Measurements from ENCODE around the gene INSM1.

DNA sequence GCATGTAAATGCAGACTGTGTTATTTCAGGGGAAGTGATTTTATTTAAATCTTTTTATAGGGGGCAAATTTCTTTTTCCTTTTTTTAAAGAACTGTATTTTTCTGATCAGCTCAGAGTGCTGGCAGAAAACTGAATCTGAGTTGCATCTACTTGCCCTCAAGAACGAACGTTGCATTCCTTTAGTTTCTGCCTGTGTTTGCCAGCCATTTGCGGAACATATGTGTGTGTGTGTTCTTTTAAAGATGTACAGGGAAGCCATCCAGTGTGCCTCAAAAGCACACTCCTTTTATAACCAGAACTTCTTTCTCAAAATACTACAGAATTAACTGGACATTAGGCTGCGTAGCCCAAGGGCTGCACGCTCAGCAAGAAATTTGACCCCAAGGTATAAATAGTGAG lies 25.8 kb upstream of the INSM1 start:
- TF ChIP-seq, protein P1, sequence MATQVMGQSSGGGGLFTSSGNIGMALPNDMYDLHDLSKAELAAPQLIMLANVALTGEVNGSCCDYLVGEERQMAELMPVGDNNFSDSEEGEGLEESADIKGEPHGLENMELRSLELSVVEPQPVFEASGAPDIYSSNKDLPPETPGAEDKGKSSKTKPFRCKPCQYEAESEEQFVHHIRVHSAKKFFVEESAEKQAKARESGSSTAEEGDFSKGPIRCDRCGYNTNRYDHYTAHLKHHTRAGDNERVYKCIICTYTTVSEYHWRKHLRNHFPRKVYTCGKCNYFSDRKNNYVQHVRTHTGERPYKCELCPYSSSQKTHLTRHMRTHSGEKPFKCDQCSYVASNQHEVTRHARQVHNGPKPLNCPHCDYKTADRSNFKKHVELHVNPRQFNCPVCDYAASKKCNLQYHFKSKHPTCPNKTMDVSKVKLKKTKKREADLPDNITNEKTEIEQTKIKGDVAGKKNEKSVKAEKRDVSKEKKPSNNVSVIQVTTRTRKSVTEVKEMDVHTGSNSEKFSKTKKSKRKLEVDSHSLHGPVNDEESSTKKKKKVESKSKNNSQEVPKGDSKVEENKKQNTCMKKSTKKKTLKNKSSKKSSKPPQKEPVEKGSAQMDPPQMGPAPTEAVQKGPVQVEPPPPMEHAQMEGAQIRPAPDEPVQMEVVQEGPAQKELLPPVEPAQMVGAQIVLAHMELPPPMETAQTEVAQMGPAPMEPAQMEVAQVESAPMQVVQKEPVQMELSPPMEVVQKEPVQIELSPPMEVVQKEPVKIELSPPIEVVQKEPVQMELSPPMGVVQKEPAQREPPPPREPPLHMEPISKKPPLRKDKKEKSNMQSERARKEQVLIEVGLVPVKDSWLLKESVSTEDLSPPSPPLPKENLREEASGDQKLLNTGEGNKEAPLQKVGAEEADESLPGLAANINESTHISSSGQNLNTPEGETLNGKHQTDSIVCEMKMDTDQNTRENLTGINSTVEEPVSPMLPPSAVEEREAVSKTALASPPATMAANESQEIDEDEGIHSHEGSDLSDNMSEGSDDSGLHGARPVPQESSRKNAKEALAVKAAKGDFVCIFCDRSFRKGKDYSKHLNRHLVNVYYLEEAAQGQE (IDR thresholded peaks at IDR 0.05; ENCODE audit: unreplicated experiment), result no peak
- TF ChIP-seq, protein P2, sequence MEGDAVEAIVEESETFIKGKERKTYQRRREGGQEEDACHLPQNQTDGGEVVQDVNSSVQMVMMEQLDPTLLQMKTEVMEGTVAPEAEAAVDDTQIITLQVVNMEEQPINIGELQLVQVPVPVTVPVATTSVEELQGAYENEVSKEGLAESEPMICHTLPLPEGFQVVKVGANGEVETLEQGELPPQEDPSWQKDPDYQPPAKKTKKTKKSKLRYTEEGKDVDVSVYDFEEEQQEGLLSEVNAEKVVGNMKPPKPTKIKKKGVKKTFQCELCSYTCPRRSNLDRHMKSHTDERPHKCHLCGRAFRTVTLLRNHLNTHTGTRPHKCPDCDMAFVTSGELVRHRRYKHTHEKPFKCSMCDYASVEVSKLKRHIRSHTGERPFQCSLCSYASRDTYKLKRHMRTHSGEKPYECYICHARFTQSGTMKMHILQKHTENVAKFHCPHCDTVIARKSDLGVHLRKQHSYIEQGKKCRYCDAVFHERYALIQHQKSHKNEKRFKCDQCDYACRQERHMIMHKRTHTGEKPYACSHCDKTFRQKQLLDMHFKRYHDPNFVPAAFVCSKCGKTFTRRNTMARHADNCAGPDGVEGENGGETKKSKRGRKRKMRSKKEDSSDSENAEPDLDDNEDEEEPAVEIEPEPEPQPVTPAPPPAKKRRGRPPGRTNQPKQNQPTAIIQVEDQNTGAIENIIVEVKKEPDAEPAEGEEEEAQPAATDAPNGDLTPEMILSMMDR (conservative IDR thresholded peaks at IDR 0.05; ENCODE audit: low read depth in 2 of 2), result no peak
- TF ChIP-seq JUNB (IDR thresholded peaks at IDR 0.05; ENCODE audit: unreplicated experiment) (no peak), POLR2AphosphoS5 (IDR thresholded peaks at IDR 0.05; ENCODE audit: low read depth) (no peak), EZH2phosphoT487 (IDR thresholded peaks at IDR 0.05; ENCODE audit: unreplicated experiment) (no peak), EZH2 (IDR thresholded peaks at IDR 0.05; ENCODE audit: low read depth, unreplicated experiment) (no peak), CREB1 (CRISPR knock-in tag; IDR thresholded peaks at IDR 0.05; ENCODE audit: low read depth) (no peak), ZNF114 (CRISPR knock-in tag; IDR thresholded peaks at IDR 0.05) (no peak), NANOG (IDR thresholded peaks at IDR 0.05; ENCODE audit: borderline replicate concordance) (no peak), STAT1 (IDR thresholded peaks at IDR 0.05; ENCODE audit: unreplicated experiment) (no peak)
- TF ChIP-seq, protein P3, sequence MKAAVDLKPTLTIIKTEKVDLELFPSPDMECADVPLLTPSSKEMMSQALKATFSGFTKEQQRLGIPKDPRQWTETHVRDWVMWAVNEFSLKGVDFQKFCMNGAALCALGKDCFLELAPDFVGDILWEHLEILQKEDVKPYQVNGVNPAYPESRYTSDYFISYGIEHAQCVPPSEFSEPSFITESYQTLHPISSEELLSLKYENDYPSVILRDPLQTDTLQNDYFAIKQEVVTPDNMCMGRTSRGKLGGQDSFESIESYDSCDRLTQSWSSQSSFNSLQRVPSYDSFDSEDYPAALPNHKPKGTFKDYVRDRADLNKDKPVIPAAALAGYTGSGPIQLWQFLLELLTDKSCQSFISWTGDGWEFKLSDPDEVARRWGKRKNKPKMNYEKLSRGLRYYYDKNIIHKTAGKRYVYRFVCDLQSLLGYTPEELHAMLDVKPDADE (IDR thresholded peaks at IDR 0.05), result no peak
- TF ChIP-seq, protein P4, sequence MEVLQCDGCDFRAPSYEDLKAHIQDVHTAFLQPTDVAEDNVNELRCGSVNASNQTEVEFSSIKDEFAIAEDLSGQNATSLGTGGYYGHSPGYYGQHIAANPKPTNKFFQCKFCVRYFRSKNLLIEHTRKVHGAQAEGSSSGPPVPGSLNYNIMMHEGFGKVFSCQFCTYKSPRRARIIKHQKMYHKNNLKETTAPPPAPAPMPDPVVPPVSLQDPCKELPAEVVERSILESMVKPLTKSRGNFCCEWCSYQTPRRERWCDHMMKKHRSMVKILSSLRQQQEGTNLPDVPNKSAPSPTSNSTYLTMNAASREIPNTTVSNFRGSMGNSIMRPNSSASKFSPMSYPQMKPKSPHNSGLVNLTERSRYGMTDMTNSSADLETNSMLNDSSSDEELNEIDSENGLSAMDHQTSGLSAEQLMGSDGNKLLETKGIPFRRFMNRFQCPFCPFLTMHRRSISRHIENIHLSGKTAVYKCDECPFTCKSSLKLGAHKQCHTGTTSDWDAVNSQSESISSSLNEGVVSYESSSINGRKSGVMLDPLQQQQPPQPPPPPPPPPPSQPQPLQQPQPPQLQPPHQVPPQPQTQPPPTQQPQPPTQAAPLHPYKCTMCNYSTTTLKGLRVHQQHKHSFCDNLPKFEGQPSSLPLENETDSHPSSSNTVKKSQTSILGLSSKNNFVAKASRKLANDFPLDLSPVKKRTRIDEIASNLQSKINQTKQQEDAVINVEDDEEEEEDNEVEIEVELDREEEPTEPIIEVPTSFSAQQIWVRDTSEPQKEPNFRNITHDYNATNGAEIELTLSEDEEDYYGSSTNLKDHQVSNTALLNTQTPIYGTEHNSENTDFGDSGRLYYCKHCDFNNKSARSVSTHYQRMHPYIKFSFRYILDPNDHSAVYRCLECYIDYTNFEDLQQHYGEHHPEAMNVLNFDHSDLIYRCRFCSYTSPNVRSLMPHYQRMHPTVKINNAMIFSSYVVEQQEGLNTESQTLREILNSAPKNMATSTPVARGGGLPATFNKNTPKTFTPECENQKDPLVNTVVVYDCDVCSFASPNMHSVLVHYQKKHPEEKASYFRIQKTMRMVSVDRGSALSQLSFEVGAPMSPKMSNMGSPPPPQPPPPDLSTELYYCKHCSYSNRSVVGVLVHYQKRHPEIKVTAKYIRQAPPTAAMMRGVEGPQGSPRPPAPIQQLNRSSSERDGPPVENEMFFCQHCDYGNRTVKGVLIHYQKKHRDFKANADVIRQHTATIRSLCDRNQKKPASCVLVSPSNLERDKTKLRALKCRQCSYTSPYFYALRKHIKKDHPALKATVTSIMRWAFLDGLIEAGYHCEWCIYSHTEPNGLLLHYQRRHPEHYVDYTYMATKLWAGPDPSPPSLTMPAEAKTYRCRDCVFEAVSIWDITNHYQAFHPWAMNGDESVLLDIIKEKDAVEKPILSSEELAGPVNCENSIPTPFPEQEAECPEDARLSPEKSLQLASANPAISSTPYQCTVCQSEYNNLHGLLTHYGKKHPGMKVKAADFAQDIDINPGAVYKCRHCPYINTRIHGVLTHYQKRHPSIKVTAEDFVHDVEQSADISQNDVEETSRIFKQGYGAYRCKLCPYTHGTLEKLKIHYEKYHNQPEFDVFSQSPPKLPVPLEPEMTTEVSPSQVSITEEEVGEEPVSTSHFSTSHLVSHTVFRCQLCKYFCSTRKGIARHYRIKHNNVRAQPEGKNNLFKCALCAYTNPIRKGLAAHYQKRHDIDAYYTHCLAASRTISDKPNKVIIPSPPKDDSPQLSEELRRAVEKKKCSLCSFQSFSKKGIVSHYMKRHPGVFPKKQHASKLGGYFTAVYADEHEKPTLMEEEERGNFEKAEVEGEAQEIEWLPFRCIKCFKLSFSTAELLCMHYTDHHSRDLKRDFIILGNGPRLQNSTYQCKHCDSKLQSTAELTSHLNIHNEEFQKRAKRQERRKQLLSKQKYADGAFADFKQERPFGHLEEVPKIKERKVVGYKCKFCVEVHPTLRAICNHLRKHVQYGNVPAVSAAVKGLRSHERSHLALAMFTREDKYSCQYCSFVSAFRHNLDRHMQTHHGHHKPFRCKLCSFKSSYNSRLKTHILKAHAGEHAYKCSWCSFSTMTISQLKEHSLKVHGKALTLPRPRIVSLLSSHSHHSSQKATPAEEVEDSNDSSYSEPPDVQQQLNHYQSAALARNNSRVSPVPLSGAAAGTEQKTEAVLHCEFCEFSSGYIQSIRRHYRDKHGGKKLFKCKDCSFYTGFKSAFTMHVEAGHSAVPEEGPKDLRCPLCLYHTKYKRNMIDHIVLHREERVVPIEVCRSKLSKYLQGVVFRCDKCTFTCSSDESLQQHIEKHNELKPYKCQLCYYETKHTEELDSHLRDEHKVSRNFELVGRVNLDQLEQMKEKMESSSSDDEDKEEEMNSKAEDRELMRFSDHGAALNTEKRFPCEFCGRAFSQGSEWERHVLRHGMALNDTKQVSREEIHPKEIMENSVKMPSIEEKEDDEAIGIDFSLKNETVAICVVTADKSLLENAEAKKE (CRISPR knock-in tag; IDR thresholded peaks at IDR 0.05), result no peak

All from GM23338 (cell line).